Neural progenitor cell (in vitro differentiated cells): Measurements from ENCODE around the gene RXRG.

Experiments used
- EZH2 ChIP-seq: fragments of 200-600 bp; sonication (generic); IDR thresholded peaks from 2 replicates; pipeline ENCODE4 v1.6.1; 2017; ENCODE audit warnings: antibody characterized with exemption, mild to moderate bottlenecking, moderate library complexity
- EZH2phosphoT487 ChIP-seq: fragments of 200-600 bp; sonication (generic); IDR thresholded peaks from 2 replicates; pipeline ENCODE4 v1.6.1; 2017; ENCODE audit warnings: antibody characterized with exemption
- TF ChIP-seq, protein P1 (sequence below): fragments of 200-600 bp; sonication (generic); IDR thresholded peaks from 2 replicates; pipeline ENCODE4 v1.5.1; 2017; ENCODE audit warnings: antibody characterized with exemption, mild to moderate bottlenecking

- TF ChIP-seq, protein P1, sequence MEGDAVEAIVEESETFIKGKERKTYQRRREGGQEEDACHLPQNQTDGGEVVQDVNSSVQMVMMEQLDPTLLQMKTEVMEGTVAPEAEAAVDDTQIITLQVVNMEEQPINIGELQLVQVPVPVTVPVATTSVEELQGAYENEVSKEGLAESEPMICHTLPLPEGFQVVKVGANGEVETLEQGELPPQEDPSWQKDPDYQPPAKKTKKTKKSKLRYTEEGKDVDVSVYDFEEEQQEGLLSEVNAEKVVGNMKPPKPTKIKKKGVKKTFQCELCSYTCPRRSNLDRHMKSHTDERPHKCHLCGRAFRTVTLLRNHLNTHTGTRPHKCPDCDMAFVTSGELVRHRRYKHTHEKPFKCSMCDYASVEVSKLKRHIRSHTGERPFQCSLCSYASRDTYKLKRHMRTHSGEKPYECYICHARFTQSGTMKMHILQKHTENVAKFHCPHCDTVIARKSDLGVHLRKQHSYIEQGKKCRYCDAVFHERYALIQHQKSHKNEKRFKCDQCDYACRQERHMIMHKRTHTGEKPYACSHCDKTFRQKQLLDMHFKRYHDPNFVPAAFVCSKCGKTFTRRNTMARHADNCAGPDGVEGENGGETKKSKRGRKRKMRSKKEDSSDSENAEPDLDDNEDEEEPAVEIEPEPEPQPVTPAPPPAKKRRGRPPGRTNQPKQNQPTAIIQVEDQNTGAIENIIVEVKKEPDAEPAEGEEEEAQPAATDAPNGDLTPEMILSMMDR = no peak
- TF ChIP-seq EZH2 = no peak
- TF ChIP-seq EZH2phosphoT487 = no peak
These were observed 73.2 kb downstream of the RXRG start for GRCh38 chr1:165371588-165372225.
